Glomerular visceral epithelial cell (primary cell): Measurements from ENCODE around the gene SELENON.
"Not testable (repeated sequence)": the region's sequence is repeated elsewhere in the genome, so short reads cannot be mapped to it uniquely, and the experiment has no call there.

Experiments used
- DNase-seq: peaks from one replicate; pipeline ENCODE4 v3.0.0-alpha.2; 2016; ENCODE audit errors: extremely low spot score

Gene SELENON

GRCh38 chr1:25828491-25828890 is 28.5 kb downstream of the SELENON start:
- DNase-seq, result no peak

DNA sequence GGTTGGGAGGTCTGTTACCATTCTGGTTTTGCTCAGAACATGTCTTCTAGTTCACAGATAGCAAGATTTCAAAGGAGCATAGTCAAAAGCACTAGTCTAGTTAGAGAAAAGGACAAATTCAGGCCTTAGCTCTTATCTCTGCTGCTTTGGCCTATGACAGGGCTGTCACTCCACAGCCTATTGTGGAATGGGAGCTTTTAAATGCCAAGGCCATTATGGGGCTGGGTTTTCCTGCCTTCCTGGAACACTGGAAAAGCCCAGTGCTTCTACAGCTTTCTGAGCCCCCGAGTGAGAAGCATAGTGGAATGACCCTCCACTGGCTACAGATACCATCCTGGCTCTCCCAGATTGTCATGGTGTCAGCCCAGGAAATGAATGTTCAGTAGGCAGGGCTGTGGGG is 29.1 kb downstream of the SELENON start:
- no peak for DNase-seq

GRCh38 chr1:25831569-25832196 is 31.7 kb downstream of the SELENON start:
- no peak for DNase-seq

DNA sequence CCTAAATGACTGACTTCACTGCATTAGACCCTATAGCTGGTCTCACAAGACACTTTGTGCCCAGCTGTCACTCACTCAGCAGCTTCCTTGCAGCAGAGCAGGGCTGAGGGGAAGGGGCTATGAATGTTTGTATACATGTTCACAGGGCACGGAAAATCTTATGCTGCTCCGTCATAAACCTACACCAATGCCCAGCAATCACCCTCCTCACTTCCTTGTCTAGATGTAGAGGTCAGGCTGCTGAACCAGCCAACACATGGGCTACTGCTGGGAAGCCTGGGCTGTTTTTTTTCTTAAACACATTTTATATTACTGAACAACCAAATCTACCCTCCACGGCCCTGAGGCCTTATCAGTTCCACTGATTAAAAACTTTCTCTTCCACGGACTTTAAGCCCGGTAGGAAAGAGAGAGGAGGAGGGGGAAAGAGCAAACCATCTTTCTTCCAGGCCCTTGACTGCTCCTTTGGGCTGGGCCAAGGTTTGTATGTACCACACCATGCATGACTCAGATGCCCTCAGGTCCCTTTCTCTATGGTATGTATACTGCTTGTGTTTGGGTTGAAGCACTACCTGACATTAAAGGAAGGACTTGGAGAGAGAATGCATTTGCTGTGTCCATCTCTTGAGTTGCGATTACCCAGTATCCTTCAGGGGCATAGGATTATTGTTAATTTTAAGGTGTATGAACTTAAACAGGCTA is 32.5 kb downstream of the SELENON start:
- no peak for DNase-seq

- no peak for DNase-seq
These were observed 33.2 kb downstream of the SELENON start for GRCh38 chr1:25833158-25833557.

DNA sequence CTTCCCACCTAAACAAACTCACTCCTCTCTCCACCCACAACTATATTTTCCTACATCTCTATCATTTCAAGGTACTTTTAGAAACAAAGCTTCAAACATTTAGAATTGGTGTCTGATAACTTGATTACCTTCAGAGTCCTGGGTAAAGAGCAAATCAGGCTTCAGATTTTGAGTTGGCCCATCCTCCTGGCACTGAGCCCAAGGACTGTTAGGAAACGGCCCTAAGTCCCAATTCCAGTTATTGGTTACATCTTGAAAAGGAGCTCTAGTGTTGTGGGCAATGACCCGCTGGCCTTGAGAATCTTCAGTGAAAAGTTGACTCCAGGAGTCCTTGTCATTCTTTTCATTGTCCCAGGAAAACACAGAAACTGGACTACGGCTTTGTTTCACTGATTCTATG is 34.9 kb downstream of the SELENON start:
- no peak for DNase-seq

GRCh38 chr1:25836695-25837094 is 36.7 kb downstream of the SELENON start:
- DNase-seq, result no peak

DNA sequence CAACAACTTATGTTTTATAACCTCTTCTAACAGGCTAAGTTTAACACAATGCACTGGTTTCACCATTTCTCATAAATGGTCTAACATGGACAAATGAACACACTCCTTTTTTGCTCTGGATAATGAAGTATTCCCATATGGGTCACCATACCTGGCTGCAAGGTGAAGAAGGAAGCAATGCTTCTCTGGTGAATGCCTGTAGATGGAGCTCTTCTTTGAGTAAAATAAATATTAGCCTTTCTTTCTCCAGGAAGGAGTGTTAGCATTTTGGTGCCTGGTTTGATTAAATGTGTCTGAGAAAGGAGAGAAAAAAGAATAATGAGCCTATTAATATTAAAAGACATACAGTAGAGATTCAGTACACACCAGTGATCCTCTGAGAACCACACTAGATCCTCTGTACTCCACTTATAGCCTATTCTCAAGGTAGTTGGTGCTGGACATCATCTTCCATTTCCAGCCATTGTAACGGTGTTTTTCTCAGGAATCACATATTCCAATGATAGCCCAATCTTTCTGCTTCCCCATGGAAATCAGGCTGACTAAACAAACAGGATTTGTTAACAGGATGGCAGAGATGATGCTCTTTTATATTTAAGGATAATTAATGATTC is 37.4 kb downstream of the SELENON start:
- DNase-seq, result peak; percentile 21

GRCh38 chr1:25839808-25840207 is 39.8 kb downstream of the SELENON start:
- not testable (repeated sequence) for DNase-seq

- no peak for DNase-seq
These were observed 43.5 kb downstream of the SELENON start for GRCh38 chr1:25843483-25843882.

DNA sequence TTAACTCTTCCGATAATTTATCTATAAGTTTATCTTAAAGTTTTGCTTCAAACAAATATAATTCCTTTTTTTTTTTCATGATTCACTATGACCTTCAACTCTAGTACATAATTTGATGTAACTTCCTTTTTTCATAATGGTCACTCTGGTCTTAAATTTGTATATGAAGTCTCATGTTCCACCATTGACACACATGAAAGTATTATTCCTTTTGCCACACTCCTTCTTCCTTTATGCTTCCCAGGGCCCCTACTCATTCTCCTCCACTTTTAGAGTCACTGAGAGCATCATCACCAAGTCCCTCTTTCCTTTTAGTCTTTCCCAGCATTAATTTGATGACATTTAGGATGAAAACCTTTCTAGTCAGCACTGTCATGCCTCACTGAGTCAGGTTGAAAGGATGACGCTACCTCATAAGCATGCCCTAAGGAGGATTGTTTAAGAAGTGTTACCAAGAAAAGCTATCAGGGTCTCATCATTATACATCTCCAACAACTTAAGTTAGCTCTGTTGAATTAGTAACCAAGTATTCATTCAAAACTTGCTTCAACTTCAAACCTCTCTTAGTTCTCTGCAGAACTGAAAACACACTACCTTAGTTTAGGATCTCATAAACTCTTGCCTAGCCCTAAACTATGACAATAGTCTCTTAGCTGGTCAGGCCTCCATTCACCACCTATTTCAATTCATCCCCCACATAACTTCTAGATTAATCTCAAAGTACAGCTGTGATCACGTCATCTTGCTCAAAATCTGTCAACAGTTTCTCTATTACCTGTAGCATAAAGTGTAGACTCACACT is 44.7 kb downstream of the SELENON start:
- peak; percentile 62 for DNase-seq

DNA sequence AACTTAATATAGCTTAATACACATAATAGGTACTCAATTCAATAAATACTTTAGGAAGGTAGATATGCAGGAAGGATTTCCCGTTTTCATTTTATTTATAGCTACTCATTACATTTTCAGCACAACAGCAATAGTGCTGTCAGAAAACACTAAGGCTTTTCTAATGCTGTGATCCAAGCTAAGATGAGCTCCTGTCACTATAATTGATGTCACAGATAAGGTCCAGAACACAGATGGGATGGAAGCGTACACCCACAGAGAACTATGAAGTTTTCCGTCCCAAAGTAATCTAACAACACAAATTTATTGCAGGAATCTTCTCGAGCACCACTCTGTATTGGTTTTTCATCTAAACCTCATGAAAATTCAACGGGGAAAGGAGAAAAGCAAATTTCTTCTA is 45.7 kb downstream of the SELENON start:
- no peak for DNase-seq

GRCh38 chr1:25847929-25848328 is 47.9 kb downstream of the SELENON start:
- DNase-seq, result no peak

GRCh38 chr1:25848531-25848930 is 48.5 kb downstream of the SELENON start:
- DNase-seq, result no peak

GRCh38 chr1:25854554-25854953 is 54.6 kb downstream of the SELENON start:
- DNase-seq, result no peak

- no peak for DNase-seq
These were observed 56.9 kb downstream of the SELENON start for GRCh38 chr1:25856856-25857255.

DNA sequence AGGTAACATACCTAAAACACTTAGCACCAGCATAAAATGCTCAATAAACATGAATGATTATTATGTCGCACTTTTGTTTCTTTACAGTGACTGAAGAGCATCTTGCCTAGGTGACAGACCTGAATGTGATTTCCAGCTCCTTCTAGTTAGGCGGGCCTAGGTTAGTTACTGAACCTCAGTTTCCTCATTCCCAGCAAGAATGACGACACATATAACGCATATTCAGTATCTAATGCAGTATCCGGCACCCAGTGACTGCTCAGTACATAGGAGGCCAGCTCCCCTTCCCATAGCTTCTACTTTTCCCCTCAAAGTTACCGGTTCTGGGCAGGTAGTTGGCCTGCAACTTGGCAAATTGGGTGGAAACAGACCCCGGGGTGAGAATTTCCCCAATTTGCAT is 58.5 kb downstream of the SELENON start:
- no peak for DNase-seq

DNA sequence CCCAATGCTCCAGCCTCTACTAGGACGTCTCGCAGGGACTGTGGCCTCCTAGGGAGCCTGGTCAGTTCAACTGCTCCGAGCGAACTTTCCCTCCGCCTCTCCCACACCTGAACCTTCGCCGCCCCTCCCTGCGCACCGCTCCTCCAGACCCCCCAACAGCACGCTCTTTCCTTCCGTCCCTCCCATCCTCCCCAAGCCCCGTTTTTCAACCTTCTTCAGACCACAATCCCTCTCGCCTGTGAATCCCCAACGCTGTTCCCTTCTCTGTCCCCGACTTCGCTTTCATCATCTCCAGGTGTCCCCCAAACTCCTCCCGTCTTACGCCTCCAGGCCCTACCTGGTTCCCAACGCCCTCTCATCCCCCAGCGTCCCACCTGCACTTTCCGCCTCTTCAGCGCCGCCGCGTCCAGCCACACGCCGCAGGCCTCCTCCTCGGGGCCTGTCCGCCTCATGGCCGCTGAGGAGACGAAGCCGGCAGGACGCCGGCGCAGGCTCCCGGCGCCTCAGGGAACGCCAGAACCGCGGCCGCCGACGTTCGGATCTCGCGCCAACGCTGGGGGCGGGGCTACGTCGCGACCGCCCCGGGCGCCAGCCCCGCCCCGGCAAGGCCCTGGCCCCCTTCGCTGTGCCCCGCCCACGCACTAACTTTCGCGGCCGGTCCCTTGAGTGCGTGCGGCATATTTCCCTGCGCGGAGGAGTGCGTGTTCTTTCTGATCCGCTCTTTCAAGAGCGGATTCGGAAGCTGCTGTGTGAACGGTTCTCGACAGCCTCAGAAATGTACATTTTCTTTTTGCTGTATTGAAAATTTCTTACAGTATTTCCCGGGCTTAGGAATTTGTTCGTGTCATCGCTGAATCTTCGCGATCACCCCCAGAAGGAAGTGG is 59.2 kb downstream of the SELENON start, which contains the start of gene AUNIP:
TSS of gene AUNIP (minus strand) at position 552 of the 884 bp plus-strand sequence. CDS start at position 452, 100 bp downstream.
- DNase-seq, result peak; percentile 90

DNA sequence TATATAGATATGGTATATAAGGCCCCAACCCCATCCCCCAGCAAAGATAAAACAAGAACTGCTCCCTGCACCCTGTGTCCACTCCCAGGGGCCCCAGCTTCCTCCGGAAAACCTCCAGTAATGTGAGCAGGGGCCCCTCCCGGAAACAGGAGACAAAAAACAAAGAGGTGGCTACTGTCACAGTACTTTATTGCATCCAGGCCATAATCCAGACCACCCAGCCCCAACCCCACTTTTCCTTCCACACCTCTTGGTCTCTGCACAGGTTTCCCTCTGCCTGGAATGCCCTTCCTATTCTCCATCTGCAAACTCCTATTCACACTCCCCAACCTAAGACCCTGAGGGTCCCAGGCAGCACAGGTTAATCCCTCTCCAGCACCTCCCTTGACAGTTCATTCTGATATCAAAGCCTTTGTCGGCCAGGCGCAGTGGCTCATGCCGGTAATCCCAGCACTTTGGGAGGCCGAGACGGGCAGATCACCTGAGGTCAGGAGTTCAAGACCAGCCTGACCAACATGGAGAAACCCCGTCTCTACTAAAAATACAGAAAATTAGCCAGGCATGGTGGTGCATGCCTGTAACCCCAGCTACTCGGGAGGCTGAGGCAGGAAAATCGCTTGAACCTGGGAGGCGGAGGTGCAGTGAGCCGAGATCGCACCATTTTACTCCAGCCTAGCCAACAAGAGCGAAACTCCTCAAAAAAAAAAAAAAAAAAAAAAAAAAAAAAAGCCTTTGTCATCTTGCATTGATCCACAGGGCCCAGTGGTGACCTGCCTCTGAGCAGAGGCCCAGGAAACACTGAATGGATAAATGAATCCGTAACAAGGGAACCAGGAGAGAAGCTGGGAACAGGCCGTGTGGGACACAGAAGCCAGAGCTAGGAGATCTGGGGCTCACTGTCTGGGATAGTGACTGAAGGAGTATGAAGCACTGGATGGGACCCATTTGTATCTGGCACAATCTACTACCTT is 61.6 kb downstream of the SELENON start:
- DNase-seq, result no peak
